Measurements from ENCODE around the gene UBE4B. TPM values are rescaled to one million over a fixed set of nuclear protein-coding genes. Genes with fewer than 3 reads are reported as not detected.

Gene UBE4B
- total and polyA plus RNA-seq, 3 donors from 2014 or later = 26.1 to 63.3 (median 62.0) TPM

DNA sequence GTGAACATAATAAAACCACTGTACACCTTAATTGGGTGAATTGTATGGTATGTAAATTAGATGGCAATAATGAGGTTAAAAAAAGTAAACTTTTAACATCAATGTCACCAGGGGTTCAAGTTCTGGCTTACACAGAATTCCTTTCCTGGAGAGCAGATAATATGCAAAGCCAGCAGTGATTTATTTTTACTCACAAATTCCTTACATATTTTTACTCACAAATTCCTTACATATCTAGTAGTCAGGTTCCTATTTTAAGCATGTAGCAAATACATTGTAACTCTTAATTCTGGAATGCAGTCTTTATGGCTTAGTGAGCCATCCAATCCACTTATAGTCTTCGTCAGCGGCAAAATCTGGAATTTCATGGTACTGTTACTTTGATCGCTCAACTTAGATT lies 1.3 kb upstream of the UBE4B start:
- no peak for DNase-seq
- peaks cover 20% of the 10 kb centered on the region for H3K4me1 ChIP-seq
- TF ChIP-seq POLR2A (IDR thresholded peaks at IDR 0.05) = no peak
- TF ChIP-seq, protein P1, sequence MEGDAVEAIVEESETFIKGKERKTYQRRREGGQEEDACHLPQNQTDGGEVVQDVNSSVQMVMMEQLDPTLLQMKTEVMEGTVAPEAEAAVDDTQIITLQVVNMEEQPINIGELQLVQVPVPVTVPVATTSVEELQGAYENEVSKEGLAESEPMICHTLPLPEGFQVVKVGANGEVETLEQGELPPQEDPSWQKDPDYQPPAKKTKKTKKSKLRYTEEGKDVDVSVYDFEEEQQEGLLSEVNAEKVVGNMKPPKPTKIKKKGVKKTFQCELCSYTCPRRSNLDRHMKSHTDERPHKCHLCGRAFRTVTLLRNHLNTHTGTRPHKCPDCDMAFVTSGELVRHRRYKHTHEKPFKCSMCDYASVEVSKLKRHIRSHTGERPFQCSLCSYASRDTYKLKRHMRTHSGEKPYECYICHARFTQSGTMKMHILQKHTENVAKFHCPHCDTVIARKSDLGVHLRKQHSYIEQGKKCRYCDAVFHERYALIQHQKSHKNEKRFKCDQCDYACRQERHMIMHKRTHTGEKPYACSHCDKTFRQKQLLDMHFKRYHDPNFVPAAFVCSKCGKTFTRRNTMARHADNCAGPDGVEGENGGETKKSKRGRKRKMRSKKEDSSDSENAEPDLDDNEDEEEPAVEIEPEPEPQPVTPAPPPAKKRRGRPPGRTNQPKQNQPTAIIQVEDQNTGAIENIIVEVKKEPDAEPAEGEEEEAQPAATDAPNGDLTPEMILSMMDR (IDR thresholded peaks at IDR 0.05) = no peak
- peak overlapping the region; percentile 80 to 95 for H3K4me3 ChIP-seq
- intact Hi-C loops (cut with DNase I; ENCODE audit: low total_unique reads) = no loop called here
- no peaks in the 10 kb centered on the region for H3K27me3 ChIP-seq
- H3K9me3 ChIP-seq = no peaks in the 10 kb centered on the region
- no peak overlapping the region for H3K27ac ChIP-seq
- no peaks in the 10 kb centered on the region for H3K36me3 ChIP-seq (ENCODE audit: low read depth, missing control alignments)
- 40 to 59% methylated on average over 3 of the region's 3 CpGs for WGBS, 2 donors

DNA sequence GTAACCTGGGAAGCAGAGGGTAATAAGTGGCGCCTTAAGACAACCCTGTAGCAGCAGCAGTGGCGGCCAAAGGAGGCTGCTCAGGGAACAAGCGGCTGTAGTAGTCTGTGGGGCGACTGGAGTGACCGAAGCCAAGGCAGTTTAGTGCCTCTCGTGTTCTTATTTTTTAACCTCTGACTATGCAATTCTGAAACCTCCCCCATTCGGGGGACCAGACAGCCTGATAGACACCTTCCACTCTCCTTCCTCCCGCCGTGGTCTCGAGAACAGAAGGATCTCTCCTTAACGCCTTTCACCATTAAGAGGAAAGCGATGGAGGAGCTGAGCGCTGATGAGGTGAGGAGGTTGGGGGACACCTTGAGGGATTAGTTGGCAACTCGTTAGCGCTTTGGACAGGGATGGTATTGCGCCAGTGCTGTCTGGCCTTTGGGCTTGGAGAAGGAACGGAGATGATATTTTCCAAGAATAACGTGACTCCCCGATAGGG lies 644 bp downstream of the UBE4B start:
- intact Hi-C loops (cut with DNase I; ENCODE audit: low total_unique reads) = no loop called here
- Histone ChIP-seq H3K4me3 (peak overlapping the region; percentile 80 to 95), H3K4me1 (peaks cover 20% of the 10 kb centered on the region), H3K9me3 (no peaks in the 10 kb centered on the region), H3K36me3 (ENCODE audit: low read depth, missing control alignments) (no peaks in the 10 kb centered on the region), H3K27ac (peak overlapping the region; percentile 83 to 98), H3K27me3 (no peaks in the 10 kb centered on the region)
- peak; percentile 65 for DNase-seq
- WGBS, 2 donors = 0 to 1% methylated on average over 19 of the region's 19 CpGs
- TF ChIP-seq, protein P1 (IDR thresholded peaks at IDR 0.05) = no peak
- no peak for TF ChIP-seq POLR2A (IDR thresholded peaks at IDR 0.05)

DNA sequence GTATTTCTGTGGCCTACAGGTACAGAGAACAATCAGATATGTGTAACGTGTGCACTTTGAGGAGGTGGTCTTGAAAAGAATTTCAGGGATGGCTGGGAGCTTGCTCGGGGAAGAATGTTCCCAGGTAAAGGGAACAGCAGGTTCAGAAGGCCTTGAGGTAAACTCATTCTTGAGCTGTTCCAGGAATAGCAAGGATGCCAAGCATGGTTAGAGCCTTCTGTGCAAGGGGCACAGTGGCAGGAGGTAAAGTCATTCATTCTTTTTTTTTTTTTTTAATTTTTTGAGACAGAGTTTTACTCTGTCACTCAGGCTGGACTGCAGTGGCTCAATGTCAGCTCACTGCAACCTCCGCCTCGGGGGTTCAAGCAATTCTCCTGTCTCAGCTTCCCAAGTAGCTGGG lies 10.0 kb downstream of the UBE4B start:
- Histone ChIP-seq H3K27ac (no peak overlapping the region), H3K27me3 (no peaks in the 10 kb centered on the region), H3K36me3 (ENCODE audit: low read depth, missing control alignments) (no peaks in the 10 kb centered on the region), H3K9me3 (no peaks in the 10 kb centered on the region), H3K4me3 (no peak overlapping the region), H3K4me1 (peaks cover 27% of the 10 kb centered on the region)
- no peak for DNase-seq
- TF ChIP-seq, protein P1 (IDR thresholded peaks at IDR 0.05) = no peak
- no peak for TF ChIP-seq POLR2A (IDR thresholded peaks at IDR 0.05)
- intact Hi-C loops (cut with DNase I; ENCODE audit: low total_unique reads) = no loop called here
- WGBS, 2 donors = 85 to 93% methylated on average over 4 of the region's 4 CpGs

DNA sequence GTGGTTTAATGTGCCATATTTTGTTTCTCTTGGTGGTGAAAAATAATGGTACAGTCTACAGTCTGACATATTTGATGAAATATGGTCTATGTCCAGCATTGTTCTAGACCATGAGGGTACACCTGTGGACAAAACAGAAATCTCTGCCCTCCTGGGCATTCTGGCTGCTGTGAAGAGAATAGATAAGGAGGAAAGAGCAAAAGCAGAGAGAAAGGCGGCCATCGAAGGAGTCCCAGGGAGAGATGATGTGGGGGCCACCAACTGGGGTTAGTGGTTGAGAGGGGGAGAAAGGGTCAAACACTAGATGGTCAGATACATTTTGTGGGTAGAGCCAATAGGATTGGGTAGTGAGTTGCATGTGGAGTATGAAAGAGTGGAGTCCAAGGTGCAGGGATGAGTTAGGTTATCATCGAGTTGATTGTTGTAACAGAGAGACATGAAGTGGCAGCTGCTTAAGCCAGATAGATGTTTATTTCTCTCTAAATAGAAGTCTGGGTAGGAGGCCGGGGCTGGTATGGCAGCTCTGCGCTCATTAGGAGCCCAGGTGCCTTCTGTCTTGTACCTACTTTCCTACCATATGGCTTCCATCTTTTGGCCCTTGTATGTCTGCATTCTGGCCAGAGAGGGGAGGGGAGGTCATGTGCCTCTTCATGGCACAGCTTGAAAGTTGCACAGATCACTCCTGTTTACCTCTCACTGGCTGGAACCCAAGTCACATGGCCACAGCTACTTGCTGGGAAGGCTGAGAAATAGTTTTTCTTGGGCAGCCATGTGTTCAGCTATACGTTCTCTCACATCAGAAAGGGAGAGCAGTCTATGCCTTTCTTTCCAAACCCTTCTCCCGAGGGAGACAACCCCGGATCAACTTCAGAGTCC lies 13.0 kb downstream of the UBE4B start:
- intact Hi-C loops (cut with DNase I; ENCODE audit: low total_unique reads) = no loop called here
- Histone ChIP-seq H3K4me1 (peaks cover 31% of the 10 kb centered on the region), H3K9me3 (no peaks in the 10 kb centered on the region), H3K27me3 (no peaks in the 10 kb centered on the region), H3K27ac (peak overlapping the region; percentile 21 to 52), H3K4me3 (no peak overlapping the region), H3K36me3 (ENCODE audit: low read depth, missing control alignments) (no peaks in the 10 kb centered on the region)
- TF ChIP-seq POLR2A (IDR thresholded peaks at IDR 0.05) = no peak
- TF ChIP-seq, protein P1 (IDR thresholded peaks at IDR 0.05) = no peak
- 68 to 78% methylated on average over 8 of the region's 8 CpGs for WGBS, 2 donors
- DNase-seq = peak; percentile 49

Measured in testis (tissue), 3 donors.